Lung (tissue), 12 donors: ENCODE results near the gene EDN2. TPM values are rescaled to one million over a fixed set of nuclear protein-coding genes. Genes with fewer than 3 reads are reported as not detected.

Experiments
- ATAC-seq: fragments of 200-7000 bp; cut with Tn5 transposase; one replicate; pipeline ENCODE4 v1.9.1; 2020; ENCODE audit warnings: moderate number of reproducible peaks; ENCODE audit not compliant: insufficient read depth, low FRiP score
- DNase-seq, 3 donors: peaks; one replicate each; pipeline ENCODE4 v3.0.0-alpha.2; 2013 to 2017
- H3K27ac ChIP-seq, 2 donors: one replicate each; pipeline ENCODE4 v1.5.1; 2013; ENCODE audit warnings: mild to moderate bottlenecking in 2 of 2, moderate library complexity in 2 of 2, control low read depth in 1 of 2, inconsistent platforms in 1 of 2, low read depth in 1 of 2, low read length in 1 of 2
- H3K27me3 ChIP-seq, 3 donors: one replicate each; pipeline ENCODE4 v1.5.1; 2013; ENCODE audit warnings: low read length in 2 of 3; ENCODE audit not compliant: control insufficient read depth in 3 of 3, insufficient read depth in 3 of 3
- H3K36me3 ChIP-seq, 4 donors: one replicate each; pipeline ENCODE4 v1.5.1; 2013; ENCODE audit warnings: low read length in 4 of 4, mild to moderate bottlenecking in 1 of 4, moderate library complexity in 1 of 4; ENCODE audit not compliant: control insufficient read depth in 4 of 4, insufficient read depth in 4 of 4
- H3K4me1 ChIP-seq, 5 donors: one replicate each; pipeline ENCODE4 v1.5.1; 2013; ENCODE audit warnings: low read length in 5 of 5, mild to moderate bottlenecking in 2 of 5, moderate library complexity in 1 of 5; ENCODE audit not compliant: control insufficient read depth in 5 of 5, insufficient read depth in 5 of 5
- H3K4me3 ChIP-seq: one replicate; pipeline ENCODE4 v1.5.1; 2013; ENCODE audit warnings: mild to moderate bottlenecking, control low read depth, moderate library complexity
- H3K9ac ChIP-seq, 2 donors: one replicate each; pipeline ENCODE4 v1.5.1; 2013; ENCODE audit warnings: low read length in 2 of 2, control low read depth in 1 of 2; ENCODE audit not compliant: insufficient read depth in 1 of 2
- H3K9me3 ChIP-seq, 4 donors: one replicate each; pipeline ENCODE4 v1.5.1; 2013; ENCODE audit warnings: low read length in 3 of 4, mild to moderate bottlenecking in 1 of 4, moderate library complexity in 1 of 4; ENCODE audit not compliant: control insufficient read depth in 4 of 4, insufficient read depth in 3 of 4
- WGBS, 2 donors: extraction: QIAGEN DNeasy Blood & Tissue Kit; methylation state at CpG; one replicate each; pipeline ENCODE4 v1.1.7; 2013; 5-methylcytosine and 5-hydroxymethylcytosine counted together
- polyA plus RNA-seq, 2 donors: library from polyadenylated mRNA; stranded (reverse); fragments of 200-250 nt; gene quantifications; one replicate each; pipeline ENCODE4 v1.2.1, GENCODE V29; 2013
- total RNA-seq, 2 donors: library from RNA; depleted of rRNA in 1 of 2; stranded (reverse); fragments of >200 nt in 1 of 2; gene quantifications; one replicate each; pipeline ENCODE4 v1.2.1, GENCODE V29; 2014 to 2021
- TF ChIP-seq, protein P1 (sequence below): IDR thresholded peaks from 2 replicates; pipeline ENCODE4 v1.5.1; 2012; ENCODE audit warnings: mild to moderate bottlenecking; ENCODE audit errors: control extremely low read depth, extremely low read depth
- donor health status: control.
- donor health status: control.
- donor health status: Bipolar disorder and iron deficiency.
- donor health status: healthy.
- donor health status: DM: yes; HTN: yes; CAD: no.

The EDN2 gene
- total and polyA plus RNA-seq, 4 donors, result 0.85 to 15.2 (median 2.4) TPM

DNA sequence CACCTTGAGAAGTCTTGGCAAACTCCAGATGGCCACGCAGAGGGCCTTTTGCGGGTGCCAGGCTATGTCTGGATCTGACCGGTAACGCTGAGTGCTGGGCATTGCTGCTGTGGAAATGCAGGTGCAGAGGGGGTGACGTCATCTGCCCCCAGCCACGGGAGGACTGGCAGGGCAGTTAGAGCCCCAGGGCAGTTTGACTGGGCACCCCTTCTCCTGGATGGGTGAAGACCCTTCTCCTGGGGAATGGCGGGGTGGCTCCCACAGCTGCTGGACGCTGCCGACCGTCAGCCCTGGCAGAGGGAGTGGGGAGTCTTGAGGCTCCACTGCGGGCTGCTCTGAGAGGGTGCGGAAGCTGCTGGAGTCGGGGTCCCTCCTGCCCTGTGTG is 12.6 kb upstream of the EDN2 start:
- H3K4me1 ChIP-seq, result peaks cover 0 to 48% (median 9%) of the 10 kb centered on the region in 5 donors
- H3K36me3 ChIP-seq, result no peaks in the 10 kb centered on the region
- H3K9ac ChIP-seq, result peak overlapping the region in 1 of 2 donors; percentile 81
- ATAC-seq, result no peak
- peak overlapping the region; percentile 88 to 92 for H3K27ac ChIP-seq
- WGBS, 2 donors, result 83 to 88% methylated on average over 13 of the region's 13 CpGs
- no peaks in the 10 kb centered on the region for H3K27me3 ChIP-seq
- H3K4me3 ChIP-seq, result no peak overlapping the region
- no peaks in the 10 kb centered on the region for H3K9me3 ChIP-seq
- TF ChIP-seq, protein P1, sequence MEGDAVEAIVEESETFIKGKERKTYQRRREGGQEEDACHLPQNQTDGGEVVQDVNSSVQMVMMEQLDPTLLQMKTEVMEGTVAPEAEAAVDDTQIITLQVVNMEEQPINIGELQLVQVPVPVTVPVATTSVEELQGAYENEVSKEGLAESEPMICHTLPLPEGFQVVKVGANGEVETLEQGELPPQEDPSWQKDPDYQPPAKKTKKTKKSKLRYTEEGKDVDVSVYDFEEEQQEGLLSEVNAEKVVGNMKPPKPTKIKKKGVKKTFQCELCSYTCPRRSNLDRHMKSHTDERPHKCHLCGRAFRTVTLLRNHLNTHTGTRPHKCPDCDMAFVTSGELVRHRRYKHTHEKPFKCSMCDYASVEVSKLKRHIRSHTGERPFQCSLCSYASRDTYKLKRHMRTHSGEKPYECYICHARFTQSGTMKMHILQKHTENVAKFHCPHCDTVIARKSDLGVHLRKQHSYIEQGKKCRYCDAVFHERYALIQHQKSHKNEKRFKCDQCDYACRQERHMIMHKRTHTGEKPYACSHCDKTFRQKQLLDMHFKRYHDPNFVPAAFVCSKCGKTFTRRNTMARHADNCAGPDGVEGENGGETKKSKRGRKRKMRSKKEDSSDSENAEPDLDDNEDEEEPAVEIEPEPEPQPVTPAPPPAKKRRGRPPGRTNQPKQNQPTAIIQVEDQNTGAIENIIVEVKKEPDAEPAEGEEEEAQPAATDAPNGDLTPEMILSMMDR, result no peak
- DNase-seq, result no peak

DNA sequence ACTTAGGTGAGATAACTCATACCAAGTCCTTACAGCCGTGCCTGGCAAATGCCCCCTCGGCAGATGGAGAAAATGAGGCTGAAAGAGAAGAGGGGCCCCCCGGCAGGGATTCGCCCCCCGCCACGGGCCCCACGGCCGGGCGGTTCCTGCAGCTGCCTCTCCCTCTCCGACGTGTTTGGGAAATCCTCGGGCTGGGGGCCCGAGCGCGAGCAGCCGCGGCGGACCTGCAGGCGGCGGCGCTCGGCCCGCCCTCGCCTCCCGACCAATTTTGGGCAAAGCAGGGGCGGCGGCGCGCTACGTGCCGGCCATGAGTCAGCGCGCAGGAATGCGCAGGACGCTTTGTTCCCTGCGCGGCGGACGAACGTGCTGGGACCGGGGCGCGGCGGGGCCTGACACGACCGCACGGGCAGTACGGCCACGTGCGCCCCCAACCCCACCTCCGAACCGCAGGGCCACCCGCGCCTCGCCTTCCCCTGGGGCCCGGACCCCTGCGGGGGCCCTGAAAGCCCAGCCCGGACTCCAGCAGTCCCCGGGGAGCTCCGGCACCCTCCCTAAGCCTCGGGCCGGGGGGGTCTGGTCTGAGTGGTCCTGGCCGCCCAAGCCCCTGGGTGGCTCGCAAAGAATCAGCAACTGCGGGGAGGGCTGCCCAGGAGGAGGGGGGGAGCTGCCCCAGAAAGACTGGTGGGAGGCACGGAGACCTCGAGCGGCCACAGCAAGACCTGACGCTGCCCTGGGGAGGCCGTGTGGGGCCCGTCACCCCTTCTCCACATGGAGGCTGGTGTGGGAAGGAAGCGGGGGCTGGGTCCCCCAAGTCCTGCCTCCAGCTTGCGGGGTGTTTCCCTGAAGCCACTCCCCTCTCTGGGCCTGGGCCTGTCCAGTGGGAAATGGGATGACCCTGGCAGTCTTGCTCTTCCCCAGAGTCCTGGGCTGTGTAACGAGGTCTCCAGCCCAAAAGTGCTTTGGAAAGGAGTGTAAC is 11.9 kb upstream of the EDN2 start:
- no peaks in the 10 kb centered on the region for H3K9me3 ChIP-seq
- TF ChIP-seq, protein P1, result no peak
- peak; percentile 77 for ATAC-seq
- peaks cover 0 to 47% (median 9%) of the 10 kb centered on the region in 5 donors for H3K4me1 ChIP-seq
- peak; percentile 89 to 93 (median 91) for DNase-seq
- H3K9ac ChIP-seq, result peak overlapping the region; percentile 50 to 81
- peak overlapping the region; percentile 88 to 92 for H3K27ac ChIP-seq
- H3K36me3 ChIP-seq, result no peaks in the 10 kb centered on the region
- WGBS, 2 donors, result 7 to 18% methylated on average over 34 to 74 of the region's 74 CpGs
- H3K27me3 ChIP-seq, result no peaks in the 10 kb centered on the region
- no peak overlapping the region for H3K4me3 ChIP-seq

DNA sequence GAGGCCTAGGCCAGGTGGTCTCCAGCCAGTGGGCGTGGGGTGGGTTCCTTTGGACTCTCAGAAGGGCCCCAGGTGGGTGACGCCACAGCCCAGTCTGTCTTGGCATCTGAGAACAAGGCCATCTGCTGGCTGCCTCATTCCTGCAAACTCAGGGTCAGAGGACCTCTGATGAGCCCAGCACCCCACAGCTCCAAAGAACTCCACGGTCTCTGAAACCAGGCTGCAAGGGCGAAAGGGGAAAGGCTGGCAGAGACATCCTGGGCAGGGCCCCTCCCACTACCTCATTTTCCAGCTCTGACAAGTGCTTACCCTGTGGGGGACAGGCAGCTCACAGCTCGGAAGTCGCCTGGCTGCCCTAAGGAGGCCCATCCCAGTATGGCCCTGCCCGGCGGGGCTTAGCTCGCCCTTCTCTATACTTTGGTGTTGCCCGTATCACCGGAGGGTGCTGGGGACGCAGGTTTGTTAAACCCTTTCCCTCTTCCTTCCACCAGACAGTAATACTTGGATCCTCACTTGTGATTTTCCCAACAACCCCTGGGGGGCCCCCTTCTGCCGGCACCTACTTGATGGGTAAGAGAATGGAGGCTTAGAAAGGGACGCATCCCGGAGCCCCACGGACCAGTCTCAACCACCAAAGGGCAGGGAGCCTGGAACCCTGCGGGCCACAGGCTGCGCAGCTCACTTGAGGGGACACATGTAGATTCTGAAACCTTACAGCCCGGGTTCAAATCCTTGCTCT is 10.9 kb upstream of the EDN2 start:
- 56 to 62% methylated on average over 19 of the region's 19 CpGs for WGBS, 2 donors
- TF ChIP-seq, protein P1, result no peak
- ATAC-seq (no peak), DNase-seq (peak in 2 of 3 donors; percentile 27 to 51)
- Histone ChIP-seq H3K36me3 (no peaks in the 10 kb centered on the region), H3K27ac (peak overlapping the region; percentile 44 to 92), H3K4me1 (peaks cover 0 to 40% (median 9%) of the 10 kb centered on the region in 5 donors), H3K27me3 (no peaks in the 10 kb centered on the region), H3K9ac (peak overlapping the region in 1 of 2 donors; percentile 50), H3K9me3 (no peaks in the 10 kb centered on the region), H3K4me3 (no peak overlapping the region)
